HEK293 (cell line): ENCODE data around the gene CLIC4.

Experiments
- CTCF ChIA-PET: fragments of 350-600 bp; formaldehyde crosslinking; extraction: SDS; loops from one replicate; lab custom pipeline; 2021; ENCODE audit warnings: antibody characterized with exemption; lab: Yijun Ruan, JAX
- POLR2A ChIA-PET: fragments of 300-600 bp; formaldehyde crosslinking; extraction: SDS; loops from one replicate; lab custom pipeline; 2020; ENCODE audit warnings: antibody characterized with exemption, inconsistent platforms; lab: Yijun Ruan, JAX
- H3K27ac ChIP-seq: fragments of 200-500 bp; sonication (Bioruptor generic); 2 replicates; pipeline ENCODE4 v1.5.1; 2014; ENCODE audit warnings: low read depth, low read length, control low read depth, inconsistent platforms; ENCODE audit errors: extremely low read depth
- H3K36me3 ChIP-seq, 2 experiments: fragments of 200-500 bp in 1 of 2; sonication (Bioruptor generic) in 1 of 2; 1 replicate in 1 of 2; 2 replicates in 1 of 2; pipeline ENCODE4 v1.5.1; 2014 to 2017; ENCODE audit warnings: inconsistent platforms in 2 of 2, low read length in 2 of 2; ENCODE audit not compliant: control insufficient read depth in 2 of 2, insufficient read depth in 1 of 2
- H3K4me1 ChIP-seq: fragments of 200-500 bp; sonication (Bioruptor generic); 2 replicates; pipeline ENCODE4 v1.5.1; 2014; ENCODE audit warnings: mild to moderate bottlenecking, low read length, inconsistent platforms; ENCODE audit not compliant: control insufficient read depth, insufficient read depth
- H3K4me3 ChIP-seq: 2 replicates; pipeline ENCODE4 v1.5.1; 2011; ENCODE audit warnings: low read depth, mild to moderate bottlenecking, control low read depth, low read length, moderate library complexity
- H3K9me3 ChIP-seq: fragments of 200-500 bp; sonication (Bioruptor generic); 2 replicates; pipeline ENCODE4 v1.5.1; 2014; ENCODE audit warnings: low read depth, low read length, inconsistent platforms; ENCODE audit not compliant: control insufficient read depth, insufficient read depth
- GLIS1 ChIP-seq: fragments of 450-650 bp; formaldehyde crosslinking; IDR thresholded peaks from 2 replicates; pipeline ENCODE4 v1.5.1; 2016; ENCODE audit warnings: missing biosample characterization, missing genetic modification characterization
- HOXD13 ChIP-seq: sonication (generic); formaldehyde crosslinking; IDR thresholded peaks from 2 replicates; pipeline ENCODE4 v1.8.0; 2022; ENCODE audit warnings: missing genetic modification reagents, borderline replicate concordance
- KLF16 ChIP-seq: fragments of 450-650 bp; formaldehyde crosslinking; IDR thresholded peaks from 2 replicates; pipeline ENCODE4 v1.5.1; 2017; ENCODE audit warnings: missing biosample characterization, missing genetic modification characterization
- SP2 ChIP-seq: fragments of 450-650 bp; formaldehyde crosslinking; IDR thresholded peaks from 2 replicates; pipeline ENCODE4 v1.5.1; 2016; ENCODE audit warnings: missing biosample characterization, missing genetic modification characterization
- TRIM28 ChIP-seq: IDR thresholded peaks from 2 replicates; pipeline ENCODE4 v1.6.1; 2011; ENCODE audit warnings: low read length, control low read depth, borderline replicate concordance
- YY2 ChIP-seq: fragments of 450-650 bp; formaldehyde crosslinking; IDR thresholded peaks from 2 replicates; pipeline ENCODE4 v1.5.1; 2016; ENCODE audit warnings: missing biosample characterization, missing genetic modification characterization
- ZEB2 ChIP-seq: fragments of 450-650 bp; formaldehyde crosslinking; IDR thresholded peaks from 2 replicates; pipeline ENCODE4 v1.5.1; 2016; ENCODE audit warnings: missing biosample characterization, missing genetic modification characterization
- ZNF132 ChIP-seq: fragments of 450-650 bp; formaldehyde crosslinking; IDR thresholded peaks from 2 replicates; pipeline ENCODE4 v1.5.1; 2017; ENCODE audit warnings: missing biosample characterization, missing genetic modification characterization, borderline replicate concordance
- ZNF157 ChIP-seq: fragments of 450-650 bp; formaldehyde crosslinking; IDR thresholded peaks from 2 replicates; pipeline ENCODE4 v1.5.1; 2016; ENCODE audit warnings: missing biosample characterization, missing genetic modification characterization
- ZNF175 ChIP-seq: fragments of 450-650 bp; formaldehyde crosslinking; IDR thresholded peaks from 2 replicates; pipeline ENCODE4 v1.5.1; 2016; ENCODE audit warnings: missing biosample characterization, missing genetic modification characterization
- ZNF202 ChIP-seq: fragments of 450-650 bp; formaldehyde crosslinking; IDR thresholded peaks from 2 replicates; pipeline ENCODE4 v1.5.1; 2016; ENCODE audit warnings: missing biosample characterization, missing genetic modification characterization, borderline replicate concordance
- ZNF221 ChIP-seq: fragments of 450-650 bp; formaldehyde crosslinking; IDR thresholded peaks from 2 replicates; pipeline ENCODE4 v1.5.1; 2017; ENCODE audit warnings: missing biosample characterization, missing genetic modification characterization, borderline replicate concordance
- ZNF248 ChIP-seq: fragments of 450-650 bp; formaldehyde crosslinking; IDR thresholded peaks from 2 replicates; pipeline ENCODE4 v1.5.1; 2017; ENCODE audit warnings: missing biosample characterization, missing genetic modification characterization
- ZNF366 ChIP-seq: fragments of 450-650 bp; formaldehyde crosslinking; conservative IDR thresholded peaks from 2 replicates; pipeline ENCODE4 v1.5.1; 2016; ENCODE audit warnings: missing biosample characterization, missing genetic modification characterization
- ZNF529 ChIP-seq: fragments of 450-650 bp; formaldehyde crosslinking; IDR thresholded peaks from 2 replicates; pipeline ENCODE4 v1.5.1; 2017; ENCODE audit warnings: missing genetic modification characterization, missing biosample characterization; ENCODE audit not compliant: insufficient replicate concordance
- ZNF555 ChIP-seq: fragments of 450-650 bp; formaldehyde crosslinking; conservative IDR thresholded peaks from 2 replicates; pipeline ENCODE4 v1.5.1; 2017; ENCODE audit warnings: missing biosample characterization, mild to moderate bottlenecking, missing genetic modification characterization, inconsistent platforms
- ZNF561 ChIP-seq: fragments of 450-650 bp; IDR thresholded peaks from 2 replicates; pipeline ENCODE4 v1.5.1; 2018; ENCODE audit warnings: missing biosample characterization, missing genetic modification characterization, borderline replicate concordance
- ZNF629 ChIP-seq: fragments of 450-650 bp; formaldehyde crosslinking; IDR thresholded peaks from 2 replicates; pipeline ENCODE4 v1.5.1; 2017; ENCODE audit warnings: missing biosample characterization, missing genetic modification characterization
- TF ChIP-seq, protein P1 (sequence below): fragments of 450-650 bp; formaldehyde crosslinking; IDR thresholded peaks from 2 replicates; pipeline ENCODE4 v1.5.1; 2016; ENCODE audit warnings: missing biosample characterization, missing genetic modification characterization
- TF ChIP-seq, protein P2 (sequence below): sonication (generic); formaldehyde crosslinking; IDR thresholded peaks from 2 replicates; pipeline ENCODE4 v1.8.1; 2022; ENCODE audit warnings: mild to moderate bottlenecking, moderate library complexity, missing genetic modification reagents
- TF ChIP-seq, protein P3 (sequence below): fragments of 450-650 bp; formaldehyde crosslinking; IDR thresholded peaks from 2 replicates; pipeline ENCODE4 v1.5.1; 2016; ENCODE audit warnings: missing biosample characterization, missing genetic modification characterization
- TF ChIP-seq, protein P4 (sequence below): fragments of 450-650 bp; formaldehyde crosslinking; IDR thresholded peaks from 2 replicates; pipeline ENCODE4 v1.5.1; 2016; ENCODE audit warnings: missing biosample characterization, missing genetic modification characterization, borderline replicate concordance

CLIC4 gene

DNA sequence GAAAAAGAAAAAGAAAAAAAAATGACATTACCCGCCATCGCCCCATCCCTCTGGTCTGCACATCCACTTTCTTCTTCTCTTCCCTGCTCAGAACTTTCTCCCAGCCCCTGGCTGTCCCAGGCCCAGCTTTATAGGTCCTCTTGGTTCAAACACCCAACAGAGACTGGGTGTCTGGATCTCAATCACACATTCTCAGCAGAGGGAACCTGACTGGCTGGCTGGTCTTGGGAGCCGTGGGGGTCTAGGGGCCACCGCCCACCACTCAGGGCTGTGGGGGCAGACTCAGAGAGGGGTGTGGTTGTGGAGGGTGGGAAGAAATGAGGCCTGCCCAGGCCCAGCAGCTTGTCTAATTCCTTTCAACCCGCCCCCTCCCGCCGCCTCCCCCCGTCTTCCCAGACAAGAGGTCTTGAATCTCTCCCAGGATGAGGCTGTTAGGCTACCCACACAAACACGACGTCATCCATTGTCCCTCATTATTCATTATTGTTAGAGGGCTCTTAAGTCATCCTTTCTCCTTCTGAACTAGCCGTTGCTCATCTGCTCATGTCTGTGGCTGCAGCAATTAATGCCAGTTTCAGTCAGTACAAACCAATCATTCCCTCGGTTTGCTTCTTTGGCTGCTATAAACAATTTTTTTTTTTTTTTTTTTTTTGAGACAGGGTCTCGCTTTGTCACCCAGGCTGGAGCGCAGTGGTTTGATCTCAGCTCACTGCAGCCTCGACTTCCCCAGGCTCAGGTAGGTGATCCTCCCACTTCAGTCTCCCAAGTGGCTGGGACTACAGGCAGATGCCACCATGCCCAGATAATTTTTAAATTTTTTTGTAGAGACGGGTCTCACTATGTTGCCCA lies 40.6 kb upstream of the CLIC4 start (continued):
- TF ChIP-seq, protein P1, sequence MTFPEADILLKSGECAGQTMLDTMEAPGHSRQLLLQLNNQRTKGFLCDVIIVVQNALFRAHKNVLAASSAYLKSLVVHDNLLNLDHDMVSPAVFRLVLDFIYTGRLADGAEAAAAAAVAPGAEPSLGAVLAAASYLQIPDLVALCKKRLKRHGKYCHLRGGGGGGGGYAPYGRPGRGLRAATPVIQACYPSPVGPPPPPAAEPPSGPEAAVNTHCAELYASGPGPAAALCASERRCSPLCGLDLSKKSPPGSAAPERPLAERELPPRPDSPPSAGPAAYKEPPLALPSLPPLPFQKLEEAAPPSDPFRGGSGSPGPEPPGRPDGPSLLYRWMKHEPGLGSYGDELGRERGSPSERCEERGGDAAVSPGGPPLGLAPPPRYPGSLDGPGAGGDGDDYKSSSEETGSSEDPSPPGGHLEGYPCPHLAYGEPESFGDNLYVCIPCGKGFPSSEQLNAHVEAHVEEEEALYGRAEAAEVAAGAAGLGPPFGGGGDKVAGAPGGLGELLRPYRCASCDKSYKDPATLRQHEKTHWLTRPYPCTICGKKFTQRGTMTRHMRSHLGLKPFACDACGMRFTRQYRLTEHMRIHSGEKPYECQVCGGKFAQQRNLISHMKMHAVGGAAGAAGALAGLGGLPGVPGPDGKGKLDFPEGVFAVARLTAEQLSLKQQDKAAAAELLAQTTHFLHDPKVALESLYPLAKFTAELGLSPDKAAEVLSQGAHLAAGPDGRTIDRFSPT (tag by site-specific recombination): 0 out of 2 replicates have a peak, but pooled peaks have one; percentile 24
- TF ChIP-seq, protein P2, sequence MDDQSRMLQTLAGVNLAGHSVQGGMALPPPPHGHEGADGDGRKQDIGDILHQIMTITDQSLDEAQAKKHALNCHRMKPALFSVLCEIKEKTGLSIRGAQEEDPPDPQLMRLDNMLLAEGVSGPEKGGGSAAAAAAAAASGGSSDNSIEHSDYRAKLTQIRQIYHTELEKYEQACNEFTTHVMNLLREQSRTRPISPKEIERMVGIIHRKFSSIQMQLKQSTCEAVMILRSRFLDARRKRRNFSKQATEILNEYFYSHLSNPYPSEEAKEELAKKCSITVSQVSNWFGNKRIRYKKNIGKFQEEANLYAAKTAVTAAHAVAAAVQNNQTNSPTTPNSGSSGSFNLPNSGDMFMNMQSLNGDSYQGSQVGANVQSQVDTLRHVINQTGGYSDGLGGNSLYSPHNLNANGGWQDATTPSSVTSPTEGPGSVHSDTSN: no peak
- TF ChIP-seq ZNF132 (tag by site-specific recombination) (no peak), ZEB2 (tag by site-specific recombination) (peak; percentile 32), GLIS1 (tag by site-specific recombination) (peak; percentile 76), SP2 (tag by site-specific recombination) (peak; percentile 36)
- TF ChIP-seq, all 188 proteins: peak for 26

DNA sequence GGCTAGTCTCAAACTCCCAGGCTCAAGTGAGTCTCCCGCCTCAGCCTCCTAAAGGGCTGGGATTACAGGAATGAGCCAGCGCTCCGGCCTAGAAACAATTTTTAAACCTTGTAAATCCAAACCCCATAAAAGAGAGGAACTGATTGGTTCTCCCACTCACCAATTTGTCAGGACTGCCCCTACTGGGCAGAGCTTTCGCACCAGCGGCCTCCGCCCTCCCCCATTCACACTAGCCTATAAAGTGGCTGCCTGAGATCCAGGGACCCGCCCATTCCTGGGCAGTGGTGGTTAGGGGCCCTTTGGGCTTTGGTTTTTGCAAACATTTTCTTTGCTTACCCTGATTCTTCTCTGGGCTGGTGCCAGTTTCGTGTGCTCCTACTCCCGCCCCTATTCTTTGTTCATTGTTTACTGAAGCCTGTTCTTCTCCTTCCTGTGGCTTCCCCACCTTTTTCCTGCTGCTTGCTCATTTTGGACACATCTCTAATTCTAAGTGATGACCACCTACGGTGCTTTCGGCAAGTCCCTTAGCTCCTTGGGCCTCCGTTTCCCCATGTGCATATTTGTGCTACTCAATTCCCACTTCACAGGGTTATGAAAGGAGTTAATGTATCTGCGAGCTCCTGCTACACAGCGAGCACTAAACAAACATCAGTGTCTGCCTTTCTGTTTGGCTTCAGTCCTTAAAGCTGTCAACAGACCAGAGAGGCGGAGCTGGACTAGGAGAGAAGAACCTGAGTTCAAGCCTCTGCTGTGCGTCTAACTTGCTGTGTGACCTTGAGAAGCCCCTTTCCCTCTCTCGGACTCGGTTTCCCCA lies 39.8 kb upstream of the CLIC4 start:
- Histone ChIP-seq H3K4me3 (peak overlapping the region; percentile 17; the same call in 1 of the 2 replicates), H3K27ac (peak overlapping the region; percentile 72), H3K4me1 (peaks cover 6% of the 10 kb centered on the region; the same call in 1 of the 2 replicates), H3K9me3 (no peaks in the 10 kb centered on the region), H3K36me3 (no peaks in the 10 kb centered on the region)
- POLR2A ChIA-PET: interaction anchor here (0.6 to 2.9 kb wide), 9 partner anchors 8 to 125 kb away, joined by 3 to 35 read pairs (median 3); partner anchors contain the start of gene CLIC4
- CTCF ChIA-PET: interaction anchor here (0.9 kb wide), 1 partner anchor 332 kb away, joined by 3 read pairs; no protein-coding TSS in a partner anchor
- TF ChIP-seq ZNF175 (tag by site-specific recombination): no peak
- no peak for TF ChIP-seq GLIS1 (tag by site-specific recombination)
- peak; percentile 31; the same call in 1 of the 2 replicates for TF ChIP-seq TRIM28
- no peak for TF ChIP-seq ZNF555
- no peak for TF ChIP-seq HOXD13 (CRISPR knock-in tag)
- TF ChIP-seq YY2 (tag by site-specific recombination): no peak
- TF ChIP-seq ZNF629 (tag by site-specific recombination): no peak
- 0 out of 2 replicates have a peak, but pooled peaks have one; percentile 27 for TF ChIP-seq ZNF366 (tag by site-specific recombination)
- TF ChIP-seq ZNF248 (tag by site-specific recombination): no peak
- no peak for TF ChIP-seq ZNF202
- TF ChIP-seq, protein P3, sequence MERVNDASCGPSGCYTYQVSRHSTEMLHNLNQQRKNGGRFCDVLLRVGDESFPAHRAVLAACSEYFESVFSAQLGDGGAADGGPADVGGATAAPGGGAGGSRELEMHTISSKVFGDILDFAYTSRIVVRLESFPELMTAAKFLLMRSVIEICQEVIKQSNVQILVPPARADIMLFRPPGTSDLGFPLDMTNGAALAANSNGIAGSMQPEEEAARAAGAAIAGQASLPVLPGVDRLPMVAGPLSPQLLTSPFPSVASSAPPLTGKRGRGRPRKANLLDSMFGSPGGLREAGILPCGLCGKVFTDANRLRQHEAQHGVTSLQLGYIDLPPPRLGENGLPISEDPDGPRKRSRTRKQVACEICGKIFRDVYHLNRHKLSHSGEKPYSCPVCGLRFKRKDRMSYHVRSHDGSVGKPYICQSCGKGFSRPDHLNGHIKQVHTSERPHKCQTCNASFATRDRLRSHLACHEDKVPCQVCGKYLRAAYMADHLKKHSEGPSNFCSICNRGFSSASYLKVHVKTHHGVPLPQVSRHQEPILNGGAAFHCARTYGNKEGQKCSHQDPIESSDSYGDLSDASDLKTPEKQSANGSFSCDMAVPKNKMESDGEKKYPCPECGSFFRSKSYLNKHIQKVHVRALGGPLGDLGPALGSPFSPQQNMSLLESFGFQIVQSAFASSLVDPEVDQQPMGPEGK (tag by site-specific recombination): peak; percentile 64
- TF ChIP-seq, protein P4, sequence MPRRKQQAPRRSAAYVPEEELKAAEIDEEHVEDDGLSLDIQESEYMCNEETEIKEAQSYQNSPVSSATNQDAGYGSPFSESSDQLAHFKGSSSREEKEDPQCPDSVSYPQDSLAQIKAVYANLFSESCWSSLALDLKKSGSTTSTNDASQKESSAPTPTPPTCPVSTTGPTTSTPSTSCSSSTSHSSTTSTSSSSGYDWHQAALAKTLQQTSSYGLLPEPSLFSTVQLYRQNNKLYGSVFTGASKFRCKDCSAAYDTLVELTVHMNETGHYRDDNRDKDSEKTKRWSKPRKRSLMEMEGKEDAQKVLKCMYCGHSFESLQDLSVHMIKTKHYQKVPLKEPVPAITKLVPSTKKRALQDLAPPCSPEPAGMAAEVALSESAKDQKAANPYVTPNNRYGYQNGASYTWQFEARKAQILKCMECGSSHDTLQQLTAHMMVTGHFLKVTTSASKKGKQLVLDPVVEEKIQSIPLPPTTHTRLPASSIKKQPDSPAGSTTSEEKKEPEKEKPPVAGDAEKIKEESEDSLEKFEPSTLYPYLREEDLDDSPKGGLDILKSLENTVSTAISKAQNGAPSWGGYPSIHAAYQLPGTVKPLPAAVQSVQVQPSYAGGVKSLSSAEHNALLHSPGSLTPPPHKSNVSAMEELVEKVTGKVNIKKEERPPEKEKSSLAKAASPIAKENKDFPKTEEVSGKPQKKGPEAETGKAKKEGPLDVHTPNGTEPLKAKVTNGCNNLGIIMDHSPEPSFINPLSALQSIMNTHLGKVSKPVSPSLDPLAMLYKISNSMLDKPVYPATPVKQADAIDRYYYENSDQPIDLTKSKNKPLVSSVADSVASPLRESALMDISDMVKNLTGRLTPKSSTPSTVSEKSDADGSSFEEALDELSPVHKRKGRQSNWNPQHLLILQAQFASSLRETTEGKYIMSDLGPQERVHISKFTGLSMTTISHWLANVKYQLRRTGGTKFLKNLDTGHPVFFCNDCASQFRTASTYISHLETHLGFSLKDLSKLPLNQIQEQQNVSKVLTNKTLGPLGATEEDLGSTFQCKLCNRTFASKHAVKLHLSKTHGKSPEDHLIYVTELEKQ (tag by site-specific recombination): no peak
- TF ChIP-seq ZNF561 (tag by site-specific recombination): peak; percentile 20; the same call in 1 of the 2 replicates
- no peak for TF ChIP-seq ZNF157 (tag by site-specific recombination)
- peak; percentile 42; the same call in 1 of the 2 replicates for TF ChIP-seq KLF16 (tag by site-specific recombination)
- TF ChIP-seq, protein P2: no peak
- TF ChIP-seq ZNF221 (tag by site-specific recombination): no peak
- no peak for TF ChIP-seq ZNF529 (tag by site-specific recombination)
